CD4-positive, alpha-beta T cell treated with Interleukin-21 for 1 hour (primary cell): Measurements from ENCODE around the gene LEF1.

Experiments
- DNase-seq: peaks from one replicate; pipeline ENCODE4 v3.0.0-alpha.2; 2020

LEF1 gene

DNA sequence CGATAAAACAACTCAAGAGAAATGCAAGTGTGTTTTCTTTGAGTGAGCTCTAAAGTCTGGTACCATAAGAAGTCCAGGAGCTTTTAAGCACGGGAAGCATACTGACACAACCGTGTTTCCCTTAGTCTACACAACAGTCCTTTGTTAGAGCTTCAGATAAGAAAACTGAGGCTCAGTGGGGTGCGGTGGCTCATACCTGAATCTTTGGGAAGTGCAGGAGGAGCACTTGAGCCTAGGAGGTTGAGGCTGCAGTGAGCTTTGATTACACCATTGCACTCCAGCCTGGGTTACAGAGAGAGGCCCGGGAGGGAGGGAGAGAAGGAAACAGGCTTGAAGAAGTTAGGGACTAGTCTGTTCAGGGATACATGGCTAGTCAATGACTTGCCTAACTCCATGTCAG lies 21.9 kb downstream of the LEF1 start:
- no peak for DNase-seq

GRCh38 chr4:108146336-108146735 lies 22.4 kb downstream of the LEF1 start:
- no peak for DNase-seq

- DNase-seq = no peak
Observed at GRCh38 chr4:108144451-108144850, 24.3 kb downstream of the LEF1 start.

DNA sequence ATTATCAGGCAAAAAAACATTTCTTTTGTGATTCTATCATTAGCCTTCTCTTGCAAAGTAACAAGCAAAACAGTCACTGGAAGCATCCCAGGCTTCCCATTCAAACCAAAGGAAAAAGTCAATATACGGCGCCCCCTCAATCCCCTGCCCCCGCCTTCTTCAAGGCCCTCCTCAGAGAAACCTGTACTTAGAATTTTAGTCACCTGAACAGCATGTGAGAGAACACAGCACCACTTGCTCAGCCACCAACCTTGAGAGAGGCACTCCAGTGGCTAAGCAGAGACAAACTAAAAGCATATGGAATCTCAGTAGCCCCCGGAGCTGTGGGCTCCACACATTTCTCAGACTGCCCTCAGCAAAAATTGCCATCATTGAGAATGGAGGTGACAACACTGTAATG lies 25.2 kb downstream of the LEF1 start:
- DNase-seq = no peak

GRCh38 chr4:108142870-108143269 lies 25.9 kb downstream of the LEF1 start:
- DNase-seq = no peak

DNA sequence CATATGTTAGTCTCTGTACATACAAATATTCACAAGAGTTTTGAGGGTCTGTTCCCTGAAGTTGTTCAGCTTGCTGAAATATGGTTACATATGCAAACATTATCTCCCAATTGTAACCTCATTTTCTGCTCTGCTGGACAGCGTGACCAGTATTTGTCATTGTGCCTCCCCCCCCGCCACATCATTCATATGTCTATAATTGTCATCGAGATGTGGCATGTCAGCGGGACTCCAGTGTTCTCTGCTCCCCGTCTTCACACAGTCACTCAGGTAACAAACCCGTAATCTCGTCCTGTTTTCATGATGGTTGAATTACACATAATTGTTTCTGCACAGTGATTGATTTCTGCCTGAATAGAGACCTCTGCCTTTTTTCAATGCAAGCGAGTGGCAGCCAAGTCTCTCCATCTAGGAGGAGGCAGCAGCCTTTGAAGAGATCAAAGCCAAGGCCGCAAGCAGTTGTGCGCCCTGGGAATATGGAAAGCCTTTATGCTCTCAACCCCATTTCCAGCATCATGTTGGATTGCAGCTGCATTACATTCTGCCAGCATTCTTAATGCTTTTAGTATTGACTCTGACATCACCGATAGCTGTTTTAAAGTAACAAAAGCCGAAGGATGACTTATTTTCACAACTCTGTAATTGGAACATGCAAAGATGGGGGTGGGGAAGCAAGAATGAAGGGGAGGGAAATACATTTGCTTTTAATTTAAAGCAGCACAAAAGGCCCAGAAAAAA lies 27.4 kb downstream of the LEF1 start:
- no peak for DNase-seq

DNA sequence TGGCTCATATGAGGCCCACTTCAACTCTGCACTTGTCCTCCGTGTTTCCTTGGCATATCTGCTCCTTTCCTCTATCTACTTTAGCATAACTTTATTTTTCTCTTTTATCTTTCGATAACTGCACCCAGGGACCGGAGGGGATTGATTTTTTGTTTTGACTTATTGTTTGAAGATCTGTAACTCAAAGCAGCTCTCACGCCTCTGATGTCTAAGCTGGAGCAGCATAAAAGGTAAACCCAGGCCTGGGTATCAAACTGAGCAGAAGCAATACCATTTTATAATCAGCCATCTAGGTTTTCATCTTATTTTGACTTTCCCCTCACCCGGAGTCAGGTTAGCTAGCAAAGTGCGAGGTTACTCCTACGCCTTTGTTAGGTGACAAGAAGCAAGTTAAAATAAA lies 28.4 kb downstream of the LEF1 start:
- no peak for DNase-seq

DNA sequence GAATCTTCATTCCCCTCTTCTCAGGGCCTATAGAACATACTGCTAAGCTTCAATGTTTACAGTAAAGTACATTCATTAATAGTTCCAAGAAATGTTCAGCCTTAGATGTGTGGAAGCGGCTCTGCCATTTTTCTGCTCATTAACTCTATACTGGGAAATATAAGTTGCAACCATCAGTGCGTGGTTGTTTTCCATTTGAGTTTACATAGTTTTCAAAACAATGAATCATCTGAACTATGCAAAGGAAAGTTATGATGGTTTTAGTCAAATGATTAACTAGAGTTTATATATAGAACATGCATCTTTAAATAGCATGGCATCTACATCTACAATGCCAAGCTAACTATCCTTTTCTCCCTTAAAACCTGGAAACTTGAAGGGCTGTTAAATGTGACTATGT lies 29.6 kb downstream of the LEF1 start:
- no peak for DNase-seq

- no peak for DNase-seq
Observed at GRCh38 chr4:108135549-108136209, 33.1 kb downstream of the LEF1 start.

DNA sequence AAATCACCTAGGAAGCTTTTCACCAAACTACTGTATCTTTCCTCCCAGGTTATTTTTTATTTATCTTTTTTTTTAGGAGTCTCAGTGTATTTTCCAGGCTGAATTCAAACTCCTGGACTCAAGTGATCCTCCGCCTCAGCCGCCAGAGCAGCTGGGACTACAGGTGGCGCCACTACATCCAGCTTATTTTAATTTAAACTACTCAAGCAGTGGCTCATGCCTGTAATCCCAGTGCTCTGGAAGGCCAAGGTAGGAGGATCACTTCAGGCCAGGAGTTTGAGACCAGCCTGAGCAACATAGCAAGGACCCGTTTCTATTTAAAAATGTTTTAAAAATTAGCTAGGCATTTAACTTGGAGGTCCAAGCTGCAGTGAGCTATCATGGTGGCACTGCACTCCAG lies 37.8 kb downstream of the LEF1 start:
- DNase-seq = no peak

DNA sequence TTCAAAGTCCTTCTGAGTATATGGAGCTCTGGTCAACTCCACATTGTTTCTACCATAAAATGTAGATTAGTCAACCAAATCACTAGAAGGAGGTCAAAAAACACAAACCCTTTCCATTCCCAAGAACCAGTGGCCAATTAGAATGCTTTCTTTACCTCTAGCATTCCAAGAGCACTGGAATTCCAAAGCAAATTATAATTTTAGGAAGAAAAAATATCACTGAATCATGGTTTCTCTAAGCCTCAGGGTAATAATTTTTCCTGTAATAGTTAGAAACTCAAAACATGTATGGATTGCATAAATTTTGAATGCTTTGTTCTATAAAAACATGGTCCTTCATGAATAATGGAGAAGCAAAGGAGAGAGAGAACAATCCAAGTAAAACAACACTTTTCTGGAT lies 39.5 kb downstream of the LEF1 start:
- no peak for DNase-seq

- DNase-seq = no peak
Observed at GRCh38 chr4:108126806-108127205, 41.9 kb downstream of the LEF1 start.

GRCh38 chr4:108120789-108121188 lies 47.9 kb downstream of the LEF1 start:
- DNase-seq = no peak

GRCh38 chr4:108119199-108119800 lies 49.4 kb downstream of the LEF1 start:
- no peak for DNase-seq

DNA sequence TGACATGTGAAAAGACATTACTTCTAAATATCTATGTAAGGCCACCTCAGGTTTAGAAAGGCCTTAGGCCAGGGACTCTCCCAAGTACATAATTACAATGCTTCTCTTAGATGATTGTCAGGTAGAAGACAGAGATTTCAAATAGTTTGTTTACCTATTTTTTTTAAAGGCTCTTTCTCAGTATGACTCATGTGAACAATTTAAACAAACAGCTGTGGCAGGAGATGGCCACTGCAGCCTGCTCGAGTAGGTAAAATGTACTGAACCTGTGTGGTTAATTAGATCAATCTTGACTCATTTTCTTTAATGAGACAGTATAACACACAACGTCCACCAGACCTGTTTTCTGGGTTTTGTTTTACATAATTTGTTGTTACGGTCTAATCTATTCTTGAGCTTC lies 50.2 kb downstream of the LEF1 start:
- DNase-seq = peak; percentile 49

DNA sequence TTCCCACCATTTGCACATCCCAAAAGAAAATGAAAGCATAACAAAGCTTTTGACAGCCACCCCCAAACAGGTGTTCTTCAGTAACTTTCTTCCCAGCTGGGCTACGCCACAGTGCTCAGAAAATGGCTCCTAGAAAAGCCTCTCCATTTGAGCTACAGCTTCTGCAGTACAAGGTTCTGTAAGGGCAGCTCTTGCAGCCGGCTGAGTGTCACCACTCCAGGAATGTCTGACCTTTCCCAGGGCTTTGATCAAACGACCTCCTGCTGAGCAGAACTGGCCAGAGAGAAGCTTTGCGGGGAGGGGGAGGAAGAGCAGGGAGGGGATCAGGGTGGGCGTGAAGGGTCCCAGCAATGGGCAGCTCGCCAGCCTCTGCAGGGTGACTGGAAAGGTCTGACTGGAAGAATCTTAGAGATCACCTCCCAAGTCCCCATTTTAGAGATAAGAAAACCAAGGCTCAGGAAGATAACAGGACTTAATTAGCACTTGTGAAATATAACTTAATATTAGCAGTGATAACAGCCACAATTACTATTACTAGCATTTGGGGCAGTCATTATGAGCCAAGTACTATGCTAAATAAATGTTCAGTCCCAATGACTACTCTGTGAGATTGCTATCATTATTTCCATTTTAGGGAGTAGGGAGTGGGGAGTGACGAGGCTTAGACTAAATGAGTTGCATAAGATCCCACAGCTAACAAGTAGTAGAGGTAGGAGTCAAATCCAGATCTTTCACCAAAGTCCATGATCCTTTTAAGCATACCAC lies 51.1 kb downstream of the LEF1 start:
- no peak for DNase-seq

DNA sequence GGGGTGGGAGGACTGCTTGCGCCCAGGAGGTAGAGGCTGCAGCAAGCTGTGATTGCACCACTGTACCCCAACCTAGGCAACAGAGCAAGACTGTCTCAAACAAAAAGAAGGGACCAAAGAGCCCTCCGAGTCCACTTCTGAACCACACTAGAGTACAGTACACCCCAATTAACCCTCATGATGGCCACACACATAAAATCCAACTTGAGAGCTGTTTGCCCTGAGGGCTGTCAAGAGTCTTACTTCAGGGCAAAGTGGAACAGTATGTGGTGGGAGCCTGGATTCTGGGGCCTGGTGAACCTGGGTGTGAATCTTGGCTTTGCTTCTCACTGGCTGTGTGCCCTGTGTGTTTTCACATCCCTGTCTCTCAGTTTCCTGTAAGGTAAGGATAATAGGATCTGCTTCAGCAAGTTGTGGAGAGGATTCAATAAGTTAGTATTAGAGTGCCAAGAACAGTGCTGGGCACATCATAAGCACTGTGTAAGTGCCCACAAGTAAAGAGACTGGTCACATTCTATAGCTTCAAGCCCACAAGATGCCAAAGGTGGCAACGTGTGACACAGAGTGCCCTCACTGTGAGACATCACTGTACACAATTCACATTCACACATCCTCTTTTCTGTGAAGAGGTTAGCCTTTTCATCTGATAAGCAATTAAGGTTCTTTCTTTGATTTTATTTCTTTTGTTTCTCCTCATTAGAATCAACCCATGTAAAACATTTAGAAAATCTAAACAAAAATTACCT lies 52.1 kb downstream of the LEF1 start:
- DNase-seq = peak; percentile 52

DNA sequence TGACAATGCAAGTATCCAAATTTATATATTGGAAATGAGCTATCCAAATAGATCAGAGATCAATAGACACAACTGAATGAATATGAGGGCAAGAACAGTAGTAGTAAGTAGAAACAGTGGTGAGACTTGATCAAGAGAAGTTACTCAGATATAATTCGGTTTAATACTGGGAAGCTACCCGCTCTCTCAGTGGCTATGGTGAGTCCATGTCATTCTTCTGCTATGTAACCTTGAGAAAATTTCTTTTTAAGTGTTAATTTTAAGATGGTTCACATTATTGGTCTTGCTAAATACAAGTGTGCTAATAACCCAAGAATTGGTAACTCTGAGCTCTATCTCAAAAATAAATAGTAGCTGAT lies 53.6 kb downstream of the LEF1 start:
- DNase-seq = no peak

- DNase-seq = no peak
Observed at GRCh38 chr4:108114503-108114902, 54.2 kb downstream of the LEF1 start.

DNA sequence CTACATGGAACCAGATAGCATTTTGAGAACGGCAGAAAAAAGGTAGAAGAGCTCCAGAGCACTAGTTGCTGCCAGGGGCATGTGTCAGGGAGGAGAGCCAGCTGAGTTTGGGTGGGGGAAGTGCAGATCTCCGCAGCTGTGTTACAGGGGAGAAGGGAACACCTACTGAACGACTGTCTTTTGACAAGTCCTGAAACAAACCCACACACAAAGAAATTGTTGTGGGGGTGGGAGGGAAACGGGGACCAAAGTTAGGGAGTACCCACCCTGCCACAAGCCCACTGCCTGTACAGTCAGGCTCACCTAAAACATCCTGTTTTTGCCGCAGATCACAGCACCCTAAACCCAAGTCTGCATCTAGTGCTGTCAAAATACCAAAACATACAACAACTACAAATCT lies 55.5 kb downstream of the LEF1 start:
- DNase-seq = peak; percentile 60

DNA sequence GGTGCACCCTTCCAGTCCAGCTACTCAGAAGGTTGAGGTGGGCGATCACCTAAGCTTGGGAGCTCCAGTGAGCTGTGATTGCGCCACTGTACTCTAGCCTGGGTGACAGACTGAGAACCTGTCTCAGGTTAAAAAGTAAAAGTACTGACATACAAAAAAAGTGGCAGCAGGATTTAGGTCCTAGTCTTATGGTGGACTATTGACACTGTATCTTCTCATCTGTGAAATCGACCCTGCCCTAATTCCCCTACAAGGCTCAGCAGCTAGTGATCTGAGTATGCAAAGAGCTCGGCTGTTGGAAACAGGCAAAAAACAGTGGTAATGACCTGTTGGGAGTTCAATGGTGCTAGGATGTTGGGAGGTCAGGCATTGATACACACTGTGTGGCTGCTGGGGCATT lies 57.0 kb downstream of the LEF1 start:
- no peak for DNase-seq

DNA sequence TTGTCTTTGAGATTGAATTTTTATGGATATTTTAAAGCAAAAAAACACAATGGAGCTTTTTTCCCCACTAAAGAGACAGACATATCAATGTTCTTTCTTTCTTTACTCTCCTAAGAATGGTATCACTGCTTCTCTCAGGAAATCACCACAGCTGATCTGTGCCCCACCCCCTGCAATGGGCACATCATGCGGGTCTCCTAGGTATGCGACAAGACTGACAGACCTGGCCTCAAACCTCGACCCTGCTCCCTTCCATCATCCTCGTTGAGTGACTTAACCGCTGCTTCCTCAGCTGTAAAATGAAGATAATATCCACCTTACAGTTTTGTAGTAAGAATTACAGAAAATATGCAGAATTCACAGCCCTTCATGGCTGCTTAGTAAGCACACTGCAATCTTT lies 58.3 kb downstream of the LEF1 start:
- no peak for DNase-seq

DNA sequence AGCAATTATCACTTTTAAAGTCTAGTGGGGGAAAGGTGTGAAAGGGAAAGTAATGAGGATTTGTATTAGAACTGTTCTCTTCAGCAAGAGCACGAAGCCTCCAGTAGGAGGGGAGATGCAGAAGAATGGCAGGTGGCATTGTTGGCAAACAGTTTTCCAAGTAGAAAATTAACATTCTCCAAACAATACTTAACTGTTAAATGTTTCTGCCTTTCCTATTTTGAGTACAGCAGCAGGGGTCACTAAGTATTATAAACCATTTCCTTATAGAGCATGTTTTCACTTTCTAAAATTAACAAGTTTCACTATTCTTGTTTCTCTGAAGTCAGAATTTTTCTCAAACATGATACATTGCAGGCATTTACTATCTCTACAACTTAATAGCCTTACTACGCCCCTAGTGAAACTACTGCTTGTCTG lies 58.7 kb downstream of the LEF1 start:
- DNase-seq = no peak
